ENCODE measurements around the gene MAML3. TPM values are rescaled to one million over a fixed set of nuclear protein-coding genes. Genes with fewer than 3 reads are reported as not detected.

Gene MAML3
- total RNA-seq, 1 experiment from 2014 or later: 20.8 TPM

- 0 out of 2 replicates have a peak, but pooled peaks cover 5% of the 10 kb centered on the region for H4K20me1 ChIP-seq (ENCODE audit: insufficient read depth, low read depth, low read length)
- peak overlapping the region; percentile 34; the same call in 1 of the 2 replicates for H3K27ac ChIP-seq (ENCODE audit: low read length)
- H3K36me3 ChIP-seq (ENCODE audit: insufficient read depth, low read length): no peaks in the 10 kb centered on the region
- peaks cover 28% of the 10 kb centered on the region for H3K4me1 ChIP-seq (ENCODE audit: low read length)
- no peak overlapping the region for H2AFZ ChIP-seq (ENCODE audit: low read length)
- H3K9me2 ChIP-seq (replicated peaks; ENCODE audit: insufficient read depth, low read length): no peaks in the 10 kb centered on the region
- H3K79me2 ChIP-seq (ENCODE audit: low read length): peaks cover 73% of the 10 kb centered on the region
- no peak overlapping the region for H3K4me3 ChIP-seq (ENCODE audit: low read length)
- no peak for DNase-seq
- no peak overlapping the region for H3K4me2 ChIP-seq (ENCODE audit: low read depth, low read length, poor library complexity, severe bottlenecking)
- no peaks in the 10 kb centered on the region for H3K9me3 ChIP-seq (ENCODE audit: low read length)
- no peak overlapping the region for H3K9ac ChIP-seq (ENCODE audit: low read length)
- no peaks in the 10 kb centered on the region for H3K27me3 ChIP-seq (ENCODE audit: low read length)
Measured at GRCh38 chr4:140037353-140038030, 116.5 kb downstream of the MAML3 start.

- H3K27me3 ChIP-seq (ENCODE audit: low read length): no peaks in the 10 kb centered on the region
- H3K79me2 ChIP-seq (ENCODE audit: low read length): peaks cover 76% of the 10 kb centered on the region
- H2AFZ ChIP-seq (ENCODE audit: low read length): no peak overlapping the region
- H3K4me3 ChIP-seq (ENCODE audit: low read length): no peak overlapping the region
- H4K20me1 ChIP-seq (ENCODE audit: insufficient read depth, low read depth, low read length): no peaks in the 10 kb centered on the region
- no peaks in the 10 kb centered on the region for H3K9me2 ChIP-seq (replicated peaks; ENCODE audit: insufficient read depth, low read length)
- no peak overlapping the region for H3K27ac ChIP-seq (ENCODE audit: low read length)
- H3K36me3 ChIP-seq (ENCODE audit: insufficient read depth, low read length): no peaks in the 10 kb centered on the region
- H3K9me3 ChIP-seq (ENCODE audit: low read length): no peaks in the 10 kb centered on the region
- no peak for DNase-seq
- H3K9ac ChIP-seq (ENCODE audit: low read length): no peak overlapping the region
- H3K4me2 ChIP-seq (ENCODE audit: low read depth, low read length, poor library complexity, severe bottlenecking): no peak overlapping the region
- peaks cover 32% of the 10 kb centered on the region for H3K4me1 ChIP-seq (ENCODE audit: low read length)
Measured at GRCh38 chr4:140031706-140032105, 122.3 kb downstream of the MAML3 start.

GRCh38 chr4:140031061-140031460 lies 122.9 kb downstream of the MAML3 start:
- Histone ChIP-seq H3K4me3 (ENCODE audit: low read length) (no peak overlapping the region), H3K27me3 (ENCODE audit: low read length) (no peaks in the 10 kb centered on the region), H2AFZ (ENCODE audit: low read length) (no peak overlapping the region), H3K9me2 (replicated peaks; ENCODE audit: insufficient read depth, low read length) (no peaks in the 10 kb centered on the region), H3K79me2 (ENCODE audit: low read length) (peaks cover 70% of the 10 kb centered on the region), H3K36me3 (ENCODE audit: insufficient read depth, low read length) (no peaks in the 10 kb centered on the region), H3K27ac (ENCODE audit: low read length) (no peak overlapping the region), H4K20me1 (ENCODE audit: insufficient read depth, low read depth, low read length) (no peaks in the 10 kb centered on the region), H3K9me3 (ENCODE audit: low read length) (no peaks in the 10 kb centered on the region), H3K4me1 (ENCODE audit: low read length) (peaks cover 32% of the 10 kb centered on the region), H3K9ac (ENCODE audit: low read length) (no peak overlapping the region), H3K4me2 (ENCODE audit: low read depth, low read length, poor library complexity, severe bottlenecking) (no peak overlapping the region)
- DNase-seq: no peak

GRCh38 chr4:140028676-140029517 lies 125.1 kb downstream of the MAML3 start:
- no peaks in the 10 kb centered on the region for H3K9me3 ChIP-seq (ENCODE audit: low read length)
- no peak for DNase-seq
- no peaks in the 10 kb centered on the region for H3K27me3 ChIP-seq (ENCODE audit: low read length)
- H3K27ac ChIP-seq (ENCODE audit: low read length): peak overlapping the region; percentile 41; the same call in 1 of the 2 replicates
- no peaks in the 10 kb centered on the region for H3K36me3 ChIP-seq (ENCODE audit: insufficient read depth, low read length)
- H3K4me2 ChIP-seq (ENCODE audit: low read depth, low read length, poor library complexity, severe bottlenecking): no peak overlapping the region
- no peak overlapping the region for H3K4me3 ChIP-seq (ENCODE audit: low read length)
- no peaks in the 10 kb centered on the region for H4K20me1 ChIP-seq (ENCODE audit: insufficient read depth, low read depth, low read length)
- no peak overlapping the region for H3K9ac ChIP-seq (ENCODE audit: low read length)
- peaks cover 74% of the 10 kb centered on the region for H3K79me2 ChIP-seq (ENCODE audit: low read length)
- H3K4me1 ChIP-seq (ENCODE audit: low read length): peaks cover 39% of the 10 kb centered on the region
- H2AFZ ChIP-seq (ENCODE audit: low read length): no peak overlapping the region
- H3K9me2 ChIP-seq (replicated peaks; ENCODE audit: insufficient read depth, low read length): no peaks in the 10 kb centered on the region

GRCh38 chr4:140028101-140028500 lies 125.9 kb downstream of the MAML3 start:
- Histone ChIP-seq H3K4me1 (ENCODE audit: low read length) (peaks cover 47% of the 10 kb centered on the region), H2AFZ (ENCODE audit: low read length) (no peak overlapping the region), H3K27me3 (ENCODE audit: low read length) (no peaks in the 10 kb centered on the region), H3K79me2 (ENCODE audit: low read length) (peaks cover 74% of the 10 kb centered on the region), H3K9me2 (replicated peaks; ENCODE audit: insufficient read depth, low read length) (no peaks in the 10 kb centered on the region), H3K4me3 (ENCODE audit: low read length) (no peak overlapping the region), H3K9ac (ENCODE audit: low read length) (no peak overlapping the region), H3K4me2 (ENCODE audit: low read depth, low read length, poor library complexity, severe bottlenecking) (no peak overlapping the region), H3K27ac (ENCODE audit: low read length) (peak overlapping the region; percentile 41; the same call in 1 of the 2 replicates), H3K36me3 (ENCODE audit: insufficient read depth, low read length) (no peaks in the 10 kb centered on the region), H4K20me1 (ENCODE audit: insufficient read depth, low read depth, low read length) (no peaks in the 10 kb centered on the region), H3K9me3 (ENCODE audit: low read length) (no peaks in the 10 kb centered on the region)
- no peak for DNase-seq

GRCh38 chr4:140027101-140027500 lies 126.9 kb downstream of the MAML3 start:
- no peaks in the 10 kb centered on the region for H3K36me3 ChIP-seq (ENCODE audit: insufficient read depth, low read length)
- no peak overlapping the region for H3K4me2 ChIP-seq (ENCODE audit: low read depth, low read length, poor library complexity, severe bottlenecking)
- no peaks in the 10 kb centered on the region for H3K9me3 ChIP-seq (ENCODE audit: low read length)
- H4K20me1 ChIP-seq (ENCODE audit: insufficient read depth, low read depth, low read length): no peaks in the 10 kb centered on the region
- H3K4me3 ChIP-seq (ENCODE audit: low read length): no peak overlapping the region
- no peaks in the 10 kb centered on the region for H3K9me2 ChIP-seq (replicated peaks; ENCODE audit: insufficient read depth, low read length)
- no peak for DNase-seq
- H3K4me1 ChIP-seq (ENCODE audit: low read length): peaks cover 52% of the 10 kb centered on the region
- H3K27me3 ChIP-seq (ENCODE audit: low read length): no peaks in the 10 kb centered on the region
- peaks cover 75% of the 10 kb centered on the region for H3K79me2 ChIP-seq (ENCODE audit: low read length)
- H3K27ac ChIP-seq (ENCODE audit: low read length): no peak overlapping the region
- H3K9ac ChIP-seq (ENCODE audit: low read length): no peak overlapping the region
- H2AFZ ChIP-seq (ENCODE audit: low read length): no peak overlapping the region

GRCh38 chr4:140025470-140025869 lies 128.5 kb downstream of the MAML3 start:
- H3K36me3 ChIP-seq (ENCODE audit: insufficient read depth, low read length): no peaks in the 10 kb centered on the region
- no peak overlapping the region for H3K4me2 ChIP-seq (ENCODE audit: low read depth, low read length, poor library complexity, severe bottlenecking)
- no peaks in the 10 kb centered on the region for H4K20me1 ChIP-seq (ENCODE audit: insufficient read depth, low read depth, low read length)
- no peak overlapping the region for H2AFZ ChIP-seq (ENCODE audit: low read length)
- no peak for DNase-seq
- H3K27me3 ChIP-seq (ENCODE audit: low read length): no peaks in the 10 kb centered on the region
- peaks cover 76% of the 10 kb centered on the region for H3K79me2 ChIP-seq (ENCODE audit: low read length)
- H3K9ac ChIP-seq (ENCODE audit: low read length): no peak overlapping the region
- H3K4me1 ChIP-seq (ENCODE audit: low read length): peaks cover 59% of the 10 kb centered on the region
- no peaks in the 10 kb centered on the region for H3K9me3 ChIP-seq (ENCODE audit: low read length)
- H3K4me3 ChIP-seq (ENCODE audit: low read length): no peak overlapping the region
- H3K27ac ChIP-seq (ENCODE audit: low read length): no peak overlapping the region
- H3K9me2 ChIP-seq (replicated peaks; ENCODE audit: insufficient read depth, low read length): no peaks in the 10 kb centered on the region

Measured in Karpas-422 (cell line).